HepG2 (cell line): ENCODE measurements around the gene TMCO6. TPM values are rescaled to one million over a fixed set of nuclear protein-coding genes. Genes with fewer than 3 reads are reported as not detected.

Source experiments
- HCFC1 ChIP-seq: fragments of 150-350 bp; IDR thresholded peaks from 2 replicates; pipeline ENCODE4 v1.6.1; 2014; ENCODE audit warnings: low read depth, low read length
- KDM5A ChIP-seq: fragments of 200-600 bp; sonication (generic); IDR thresholded peaks from 2 replicates; pipeline ENCODE4 v1.7.0; 2018; ENCODE audit warnings: antibody characterized with exemption, mild to moderate bottlenecking, low read length, borderline replicate concordance
- MEIS1 ChIP-seq: sonication (generic); formaldehyde crosslinking; IDR thresholded peaks from 2 replicates; pipeline ENCODE4 v1.9.0; 2021; ENCODE audit warnings: mild to moderate bottlenecking, missing genetic modification reagents, moderate library complexity, borderline replicate concordance
- NFKBIZ ChIP-seq: IDR thresholded peaks from 2 replicates; pipeline ENCODE4 v1.6.1; 2018; ENCODE audit warnings: missing genetic modification reagents, missing compliant biosample characterization
- NR2F2 ChIP-seq: IDR thresholded peaks from 2 replicates; pipeline ENCODE4 v1.6.1; 2012; ENCODE audit warnings: low read depth, inconsistent platforms, borderline replicate concordance
- PCBP2 ChIP-seq: fragments of 200-400 bp; formaldehyde crosslinking; optimal IDR thresholded peaks from 2 replicates; pipeline ENCODE3; 2018; ENCODE audit warnings: low read length, low read depth; ENCODE audit not compliant: poor library complexity, severe bottlenecking
- RXRA ChIP-seq: sonication (generic); formaldehyde crosslinking; IDR thresholded peaks from 2 replicates; pipeline ENCODE4 v1.5.1; 2020; ENCODE audit warnings: missing genetic modification reagents
- TEAD3 ChIP-seq: optimal IDR thresholded peaks from 2 replicates; pipeline ENCODE3; 2016; ENCODE audit warnings: borderline replicate concordance
- ZKSCAN5 ChIP-seq: sonication (generic); formaldehyde crosslinking; IDR thresholded peaks from 2 replicates; pipeline ENCODE4 v1.5.1; 2020; ENCODE audit warnings: mild to moderate bottlenecking, missing genetic modification reagents
- ZNF672 ChIP-seq: sonication (generic); formaldehyde crosslinking; IDR thresholded peaks from 2 replicates; pipeline ENCODE4 v1.8.1; 2022; ENCODE audit warnings: missing genetic modification reagents
- polyA plus RNA-seq, 8 experiments: library from polyadenylated mRNA; depleted of rRNA in 3 of 8; stranded (reverse) in 7 of 8; unstranded in 1 of 8; fragments of >200 nt; fragmentation: Illumina TruSeq in 4 of 8; extraction: Trizol in 4 of 8; gene quantifications; 2 replicates each; pipeline versions ENCODE4 v1.2.1 to v1.2.3, GENCODE V29; 2011 to 2016; ENCODE audit warnings: low read depth in 4 of 8, missing spikeins in 1 of 8, mixed read lengths in 1 of 8; ENCODE audit not compliant: insufficient read depth in 1 of 8
- total RNA-seq, 5 experiments: library from RNA; depleted of rRNA; stranded (reverse); fragments of >200 nt; fragmentation: Illumina TruSeq; extraction: Trizol; gene quantifications; 2 replicates each; pipeline ENCODE4 v1.2.3, GENCODE V29; 2016; ENCODE audit warnings: low read depth in 1 of 5
- TF ChIP-seq, protein P1 (sequence below): IDR thresholded peaks from 2 replicates; pipeline ENCODE4 v1.6.1; 2016; ENCODE audit warnings: mild to moderate bottlenecking, missing biosample characterization, missing genetic modification reagents
- TF ChIP-seq, protein P2 (sequence below): sonication (generic); formaldehyde crosslinking; IDR thresholded peaks from 2 replicates; pipeline ENCODE4 v1.4.0; 2020; ENCODE audit warnings: mild to moderate bottlenecking, missing genetic modification reagents, borderline replicate concordance
- TF ChIP-seq, protein P3 (sequence below): sonication (generic); formaldehyde crosslinking; IDR thresholded peaks from 2 replicates; pipeline ENCODE4 v1.4.0; 2020; ENCODE audit warnings: missing genetic modification reagents
- TF ChIP-seq, protein P4 (sequence below): sonication (generic); formaldehyde crosslinking; IDR thresholded peaks from 2 replicates; pipeline ENCODE4 v1.5.0; 2020; ENCODE audit warnings: mild to moderate bottlenecking, missing genetic modification reagents, moderate library complexity
- TF ChIP-seq, protein P5 (sequence below): sonication (generic); formaldehyde crosslinking; IDR thresholded peaks from 2 replicates; pipeline ENCODE4 v1.4.0; 2020; ENCODE audit warnings: missing genetic modification reagents

Gene TMCO6
- total and polyA plus RNA-seq, 2 of the 13 experiments (the other 11 are each of a cell fraction or from before 2014, with no cell fraction given) = 16.6 to 28.2 TPM

DNA sequence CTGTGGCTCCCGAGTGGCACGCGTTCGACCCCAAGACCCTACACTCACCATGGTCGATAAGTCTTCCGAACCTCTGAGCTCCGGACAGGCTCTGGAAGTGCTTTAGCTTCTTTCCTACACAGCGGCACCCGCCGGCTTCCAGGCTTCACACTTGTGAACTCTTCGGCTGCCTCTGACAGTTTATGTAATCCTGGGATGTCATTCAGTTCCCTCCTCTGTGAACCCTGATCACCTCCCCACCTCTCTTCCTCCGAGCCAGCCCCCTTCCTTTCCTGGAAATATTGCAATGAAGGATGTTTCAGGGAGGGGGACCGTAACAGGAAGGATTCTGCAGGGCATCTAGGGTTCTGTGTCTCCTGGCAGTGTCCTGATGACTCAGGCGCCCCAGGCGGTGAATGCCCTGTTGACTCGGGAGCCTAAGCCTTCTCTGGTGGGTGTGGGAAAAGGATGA, 6.2 kb upstream of the TMCO6 start, which contains the start of gene CD14 (continued):
- TF ChIP-seq, protein P1, sequence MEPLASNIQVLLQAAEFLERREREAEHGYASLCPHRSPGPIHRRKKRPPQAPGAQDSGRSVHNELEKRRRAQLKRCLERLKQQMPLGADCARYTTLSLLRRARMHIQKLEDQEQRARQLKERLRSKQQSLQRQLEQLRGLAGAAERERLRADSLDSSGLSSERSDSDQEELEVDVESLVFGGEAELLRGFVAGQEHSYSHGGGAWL (CRISPR knock-in tag) = no peak
- peak; percentile 11 for TF ChIP-seq TEAD3 (CRISPR knock-in tag)
- TF ChIP-seq, protein P2, sequence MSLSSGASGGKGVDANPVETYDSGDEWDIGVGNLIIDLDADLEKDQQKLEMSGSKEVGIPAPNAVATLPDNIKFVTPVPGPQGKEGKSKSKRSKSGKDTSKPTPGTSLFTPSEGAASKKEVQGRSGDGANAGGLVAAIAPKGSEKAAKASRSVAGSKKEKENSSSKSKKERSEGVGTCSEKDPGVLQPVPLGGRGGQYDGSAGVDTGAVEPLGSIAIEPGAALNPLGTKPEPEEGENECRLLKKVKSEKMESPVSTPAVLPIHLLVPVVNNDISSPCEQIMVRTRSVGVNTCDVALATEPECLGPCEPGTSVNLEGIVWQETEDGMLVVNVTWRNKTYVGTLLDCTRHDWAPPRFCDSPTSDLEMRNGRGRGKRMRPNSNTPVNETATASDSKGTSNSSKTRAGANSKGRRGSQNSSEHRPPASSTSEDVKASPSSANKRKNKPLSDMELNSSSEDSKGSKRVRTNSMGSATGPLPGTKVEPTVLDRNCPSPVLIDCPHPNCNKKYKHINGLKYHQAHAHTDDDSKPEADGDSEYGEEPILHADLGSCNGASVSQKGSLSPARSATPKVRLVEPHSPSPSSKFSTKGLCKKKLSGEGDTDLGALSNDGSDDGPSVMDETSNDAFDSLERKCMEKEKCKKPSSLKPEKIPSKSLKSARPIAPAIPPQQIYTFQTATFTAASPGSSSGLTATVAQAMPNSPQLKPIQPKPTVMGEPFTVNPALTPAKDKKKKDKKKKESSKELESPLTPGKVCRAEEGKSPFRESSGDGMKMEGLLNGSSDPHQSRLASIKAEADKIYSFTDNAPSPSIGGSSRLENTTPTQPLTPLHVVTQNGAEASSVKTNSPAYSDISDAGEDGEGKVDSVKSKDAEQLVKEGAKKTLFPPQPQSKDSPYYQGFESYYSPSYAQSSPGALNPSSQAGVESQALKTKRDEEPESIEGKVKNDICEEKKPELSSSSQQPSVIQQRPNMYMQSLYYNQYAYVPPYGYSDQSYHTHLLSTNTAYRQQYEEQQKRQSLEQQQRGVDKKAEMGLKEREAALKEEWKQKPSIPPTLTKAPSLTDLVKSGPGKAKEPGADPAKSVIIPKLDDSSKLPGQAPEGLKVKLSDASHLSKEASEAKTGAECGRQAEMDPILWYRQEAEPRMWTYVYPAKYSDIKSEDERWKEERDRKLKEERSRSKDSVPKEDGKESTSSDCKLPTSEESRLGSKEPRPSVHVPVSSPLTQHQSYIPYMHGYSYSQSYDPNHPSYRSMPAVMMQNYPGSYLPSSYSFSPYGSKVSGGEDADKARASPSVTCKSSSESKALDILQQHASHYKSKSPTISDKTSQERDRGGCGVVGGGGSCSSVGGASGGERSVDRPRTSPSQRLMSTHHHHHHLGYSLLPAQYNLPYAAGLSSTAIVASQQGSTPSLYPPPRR (CRISPR knock-in tag) = no peak; the same call in 1 of the 2 replicates
- TF ChIP-seq ZNF672 (CRISPR knock-in tag) = no peak
- TF ChIP-seq NFKBIZ (CRISPR knock-in tag) = no peak
- peak; percentile 49; the same call in 1 of the 2 replicates for TF ChIP-seq MEIS1 (CRISPR knock-in tag)
- TF ChIP-seq NR2F2 = no peak
- TF ChIP-seq, protein P3, sequence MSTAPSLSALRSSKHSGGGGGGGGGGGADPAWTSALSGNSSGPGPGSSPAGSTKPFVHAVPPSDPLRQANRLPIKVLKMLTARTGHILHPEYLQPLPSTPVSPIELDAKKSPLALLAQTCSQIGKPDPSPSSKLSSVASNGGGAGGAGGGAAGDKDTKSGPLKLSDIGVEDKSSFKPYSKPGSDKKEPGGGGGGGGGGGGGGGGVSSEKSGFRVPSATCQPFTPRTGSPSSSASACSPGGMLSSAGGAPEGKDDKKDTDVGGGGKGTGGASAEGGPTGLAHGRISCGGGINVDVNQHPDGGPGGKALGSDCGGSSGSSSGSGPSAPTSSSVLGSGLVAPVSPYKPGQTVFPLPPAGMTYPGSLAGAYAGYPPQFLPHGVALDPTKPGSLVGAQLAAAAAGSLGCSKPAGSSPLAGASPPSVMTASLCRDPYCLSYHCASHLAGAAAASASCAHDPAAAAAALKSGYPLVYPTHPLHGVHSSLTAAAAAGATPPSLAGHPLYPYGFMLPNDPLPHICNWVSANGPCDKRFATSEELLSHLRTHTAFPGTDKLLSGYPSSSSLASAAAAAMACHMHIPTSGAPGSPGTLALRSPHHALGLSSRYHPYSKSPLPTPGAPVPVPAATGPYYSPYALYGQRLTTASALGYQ = no peak
- TF ChIP-seq HCFC1 = no peak
- peak; percentile 56; the same call in 1 of the 2 replicates for TF ChIP-seq ZKSCAN5 (CRISPR knock-in tag)
- no peak for TF ChIP-seq KDM5A
- TF ChIP-seq, protein P4, sequence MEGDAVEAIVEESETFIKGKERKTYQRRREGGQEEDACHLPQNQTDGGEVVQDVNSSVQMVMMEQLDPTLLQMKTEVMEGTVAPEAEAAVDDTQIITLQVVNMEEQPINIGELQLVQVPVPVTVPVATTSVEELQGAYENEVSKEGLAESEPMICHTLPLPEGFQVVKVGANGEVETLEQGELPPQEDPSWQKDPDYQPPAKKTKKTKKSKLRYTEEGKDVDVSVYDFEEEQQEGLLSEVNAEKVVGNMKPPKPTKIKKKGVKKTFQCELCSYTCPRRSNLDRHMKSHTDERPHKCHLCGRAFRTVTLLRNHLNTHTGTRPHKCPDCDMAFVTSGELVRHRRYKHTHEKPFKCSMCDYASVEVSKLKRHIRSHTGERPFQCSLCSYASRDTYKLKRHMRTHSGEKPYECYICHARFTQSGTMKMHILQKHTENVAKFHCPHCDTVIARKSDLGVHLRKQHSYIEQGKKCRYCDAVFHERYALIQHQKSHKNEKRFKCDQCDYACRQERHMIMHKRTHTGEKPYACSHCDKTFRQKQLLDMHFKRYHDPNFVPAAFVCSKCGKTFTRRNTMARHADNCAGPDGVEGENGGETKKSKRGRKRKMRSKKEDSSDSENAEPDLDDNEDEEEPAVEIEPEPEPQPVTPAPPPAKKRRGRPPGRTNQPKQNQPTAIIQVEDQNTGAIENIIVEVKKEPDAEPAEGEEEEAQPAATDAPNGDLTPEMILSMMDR (CRISPR knock-in tag) = peak; percentile 46
- peak; percentile 39; the same call in 1 of the 2 replicates for TF ChIP-seq RXRA
- TF ChIP-seq, protein P5, sequence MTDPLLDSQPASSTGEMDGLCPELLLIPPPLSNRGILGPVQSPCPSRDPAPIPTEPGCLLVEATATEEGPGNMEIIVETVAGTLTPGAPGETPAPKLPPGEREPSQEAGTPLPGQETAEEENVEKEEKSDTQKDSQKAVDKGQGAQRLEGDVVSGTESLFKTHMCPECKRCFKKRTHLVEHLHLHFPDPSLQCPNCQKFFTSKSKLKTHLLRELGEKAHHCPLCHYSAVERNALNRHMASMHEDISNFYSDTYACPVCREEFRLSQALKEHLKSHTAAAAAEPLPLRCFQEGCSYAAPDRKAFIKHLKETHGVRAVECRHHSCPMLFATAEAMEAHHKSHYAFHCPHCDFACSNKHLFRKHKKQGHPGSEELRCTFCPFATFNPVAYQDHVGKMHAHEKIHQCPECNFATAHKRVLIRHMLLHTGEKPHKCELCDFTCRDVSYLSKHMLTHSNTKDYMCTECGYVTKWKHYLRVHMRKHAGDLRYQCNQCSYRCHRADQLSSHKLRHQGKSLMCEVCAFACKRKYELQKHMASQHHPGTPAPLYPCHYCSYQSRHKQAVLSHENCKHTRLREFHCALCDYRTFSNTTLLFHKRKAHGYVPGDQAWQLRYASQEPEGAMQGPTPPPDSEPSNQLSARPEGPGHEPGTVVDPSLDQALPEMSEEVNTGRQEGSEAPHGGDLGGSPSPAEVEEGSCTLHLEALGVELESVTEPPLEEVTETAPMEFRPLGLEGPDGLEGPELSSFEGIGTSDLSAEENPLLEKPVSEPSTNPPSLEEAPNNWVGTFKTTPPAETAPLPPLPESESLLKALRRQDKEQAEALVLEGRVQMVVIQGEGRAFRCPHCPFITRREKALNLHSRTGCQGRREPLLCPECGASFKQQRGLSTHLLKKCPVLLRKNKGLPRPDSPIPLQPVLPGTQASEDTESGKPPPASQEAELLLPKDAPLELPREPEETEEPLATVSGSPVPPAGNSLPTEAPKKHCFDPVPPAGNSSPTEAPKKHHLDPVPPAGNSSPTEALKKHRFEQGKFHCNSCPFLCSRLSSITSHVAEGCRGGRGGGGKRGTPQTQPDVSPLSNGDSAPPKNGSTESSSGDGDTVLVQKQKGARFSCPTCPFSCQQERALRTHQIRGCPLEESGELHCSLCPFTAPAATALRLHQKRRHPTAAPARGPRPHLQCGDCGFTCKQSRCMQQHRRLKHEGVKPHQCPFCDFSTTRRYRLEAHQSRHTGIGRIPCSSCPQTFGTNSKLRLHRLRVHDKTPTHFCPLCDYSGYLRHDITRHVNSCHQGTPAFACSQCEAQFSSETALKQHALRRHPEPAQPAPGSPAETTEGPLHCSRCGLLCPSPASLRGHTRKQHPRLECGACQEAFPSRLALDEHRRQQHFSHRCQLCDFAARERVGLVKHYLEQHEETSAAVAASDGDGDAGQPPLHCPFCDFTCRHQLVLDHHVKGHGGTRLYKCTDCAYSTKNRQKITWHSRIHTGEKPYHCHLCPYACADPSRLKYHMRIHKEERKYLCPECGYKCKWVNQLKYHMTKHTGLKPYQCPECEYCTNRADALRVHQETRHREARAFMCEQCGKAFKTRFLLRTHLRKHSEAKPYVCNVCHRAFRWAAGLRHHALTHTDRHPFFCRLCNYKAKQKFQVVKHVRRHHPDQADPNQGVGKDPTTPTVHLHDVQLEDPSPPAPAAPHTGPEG = no peak
- TF ChIP-seq PCBP2 = no peak
